ENCODE results near the gene RCHY1.
"Not testable (repeated sequence)": the region's sequence is repeated elsewhere in the genome, so short reads cannot be mapped to it uniquely, and the experiment has no call there.

The RCHY1 gene

DNA sequence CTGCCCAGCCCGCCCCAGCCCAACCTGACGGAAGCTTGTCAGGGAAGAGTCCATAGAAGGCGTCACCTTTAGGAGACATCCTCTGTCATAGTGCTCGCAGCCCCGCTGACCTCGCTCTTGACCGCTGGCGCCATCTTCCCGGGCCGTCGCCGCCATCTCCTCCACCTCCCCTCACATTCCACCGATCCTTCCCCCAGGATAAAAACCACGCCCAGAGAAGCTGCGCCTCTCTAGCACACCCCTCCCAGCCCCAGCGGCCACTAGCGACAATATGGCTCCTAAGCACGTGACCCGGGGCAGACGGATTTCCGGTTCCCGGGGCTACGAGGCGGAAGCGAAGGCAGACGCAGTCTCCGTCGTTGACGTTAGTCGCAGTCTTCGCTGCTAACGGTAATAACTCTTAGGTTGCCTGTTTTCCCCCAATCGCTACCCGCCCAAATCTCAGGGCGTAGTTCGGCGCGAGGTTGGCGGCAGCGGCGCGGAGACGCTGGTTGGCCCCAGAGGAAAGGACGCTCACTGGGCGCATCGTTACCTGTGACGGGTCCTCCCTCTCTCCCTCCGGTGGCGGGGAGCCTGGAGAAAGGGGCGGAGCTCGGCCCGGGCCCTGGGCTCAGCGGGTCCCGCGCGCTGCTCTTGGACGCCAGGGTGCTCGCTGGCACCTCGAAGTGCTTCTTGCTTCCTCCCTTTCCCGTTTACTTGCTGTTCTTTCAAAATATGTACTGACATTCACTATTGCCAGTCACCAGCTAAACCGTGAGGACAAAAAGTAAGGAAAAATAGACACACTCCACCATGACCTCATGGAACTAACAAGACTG, at the start of gene RCHY1, which contains the start of gene THAP6:
RCHY1 (minus strand) TSS at position 273 of the 818 bp plus-strand sequence; CDS start at position 156, 117 bp downstream.
THAP6 (plus strand) TSS at position 343 of the 818 bp plus-strand sequence. CDS start 980 bp downstream, outside the sequence.
- peak; percentile 97 to 99 (median 98) for DNase-seq

GRCh38 chr4:75561789-75562188, 47.6 kb upstream of the RCHY1 start:
- no peak for DNase-seq

- peak in 1 of 3 experiments; percentile 22 for DNase-seq
Observed at GRCh38 chr4:75557696-75558095, 43.5 kb upstream of the RCHY1 start.

DNA sequence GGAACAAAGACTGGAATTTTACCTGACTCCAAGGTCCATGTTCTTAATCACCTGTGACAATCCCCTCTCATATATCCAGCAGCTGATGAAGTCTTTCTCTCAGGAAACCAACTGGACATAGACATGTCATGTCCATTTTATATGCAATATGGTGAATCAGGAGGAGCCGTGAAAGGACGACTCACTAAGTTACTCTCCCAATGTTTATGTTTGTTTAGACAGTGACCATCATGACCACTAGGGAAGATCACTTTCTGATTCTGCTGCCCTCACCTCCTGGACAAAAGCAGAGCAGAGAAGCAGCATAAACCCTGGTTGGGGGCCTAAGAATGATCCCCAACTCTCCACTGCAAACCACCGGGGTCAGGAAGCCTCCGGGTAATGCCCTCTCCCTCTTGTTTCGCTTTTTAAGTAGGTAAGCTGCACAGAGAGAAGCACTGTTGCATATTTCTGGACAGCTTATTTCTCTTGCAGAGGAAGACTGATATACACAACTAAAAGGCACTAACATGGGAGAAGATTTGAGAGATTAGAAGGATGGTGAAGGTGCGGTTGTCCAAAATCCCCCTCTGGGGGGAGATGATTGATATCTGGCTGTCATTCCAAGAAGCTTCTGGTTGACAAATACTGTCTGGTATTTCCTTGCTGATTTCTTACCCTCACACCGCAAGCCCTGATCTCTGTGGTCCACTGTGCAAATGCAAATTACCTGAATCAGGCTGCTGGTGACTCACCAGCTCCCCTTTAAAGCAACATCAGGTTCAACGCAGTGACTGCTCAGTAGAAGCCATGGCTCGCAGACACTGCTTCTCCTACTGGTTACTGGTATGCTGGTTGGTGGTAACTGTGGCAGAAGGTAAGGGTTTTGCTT, 41.3 kb upstream of the RCHY1 start, which contains the start of gene ODAPH:
ODAPH (plus strand) TSS at position 773 of the 871 bp plus-strand sequence; CDS start at position 790, 17 bp downstream.
- no peak for DNase-seq

DNA sequence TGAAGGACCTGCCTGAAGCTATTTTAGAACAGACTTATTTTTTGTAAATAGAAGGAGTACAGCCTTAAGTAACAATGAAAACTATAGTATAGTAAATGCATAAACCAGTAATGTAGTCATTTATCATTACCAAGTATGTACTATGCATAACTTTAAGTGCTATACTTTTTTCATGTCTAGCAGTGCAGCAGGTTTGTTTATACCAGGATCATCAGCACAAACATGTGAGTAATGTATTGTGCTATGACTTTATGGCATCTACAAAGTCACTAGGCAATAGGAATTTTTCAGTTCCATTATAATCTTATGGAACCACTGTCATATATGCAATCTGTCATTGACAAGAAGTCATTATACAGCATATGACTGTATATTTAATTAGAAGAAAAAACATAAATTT, 38.2 kb upstream of the RCHY1 start:
- DNase-seq = no peak

- DNase-seq = no peak
Observed at GRCh38 chr4:75549019-75549418, 34.8 kb upstream of the RCHY1 start.

DNA sequence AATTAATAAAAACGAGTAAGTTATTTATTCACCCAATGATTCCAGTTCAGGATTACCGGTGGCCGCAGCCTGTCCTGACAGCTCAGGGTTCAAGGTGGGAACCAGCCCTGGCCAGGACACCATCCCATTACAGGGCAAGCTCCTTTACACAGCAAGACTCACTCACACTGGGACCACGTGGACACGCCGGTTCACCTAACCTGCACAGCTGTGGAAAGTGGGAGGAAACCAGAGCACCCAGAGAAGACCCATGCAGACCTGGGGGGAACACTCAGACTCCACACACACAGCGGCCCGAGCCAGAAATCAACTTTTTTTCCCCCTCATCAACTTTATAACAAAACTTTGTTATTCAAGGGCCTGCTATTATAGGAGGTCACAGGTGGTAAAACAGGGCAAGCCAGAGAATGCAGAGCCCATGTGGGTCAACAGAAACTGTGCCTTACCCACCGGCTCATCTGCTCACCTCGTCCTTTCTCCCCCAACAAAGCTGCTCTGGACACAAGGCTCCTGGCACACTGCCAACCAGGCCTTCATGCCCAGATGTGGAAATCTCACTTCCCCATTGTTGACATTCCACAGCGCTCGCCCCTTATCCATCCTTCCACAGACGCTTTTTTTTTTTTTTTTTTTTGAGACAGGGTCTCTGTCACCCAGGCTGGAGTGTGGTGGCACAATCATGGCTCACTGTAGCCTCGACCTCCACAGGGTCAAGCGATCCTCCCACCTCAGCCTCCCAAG, 33.6 kb upstream of the RCHY1 start:
- peak in 1 of 3 experiments; percentile 5 for DNase-seq

DNA sequence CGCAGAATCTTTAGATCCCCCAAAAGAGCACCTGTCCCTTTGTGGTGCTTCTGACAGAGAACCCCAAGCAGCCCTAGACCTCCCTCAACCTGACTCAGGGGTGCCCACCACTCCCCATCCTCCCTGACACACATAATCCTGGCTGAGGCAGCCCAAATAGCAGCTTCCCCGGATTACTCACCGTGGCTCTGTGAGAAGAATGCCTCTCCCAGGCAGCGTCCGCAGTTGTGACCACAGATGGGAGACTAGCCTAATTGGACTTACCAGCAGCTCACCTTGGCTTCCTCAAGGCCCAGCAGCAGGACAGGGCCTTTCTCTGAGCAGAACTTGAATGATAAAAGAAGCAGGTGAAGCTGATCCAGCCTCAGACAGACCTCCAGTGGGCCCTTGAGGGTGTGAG, 31.3 kb upstream of the RCHY1 start:
- no peak for DNase-seq

DNA sequence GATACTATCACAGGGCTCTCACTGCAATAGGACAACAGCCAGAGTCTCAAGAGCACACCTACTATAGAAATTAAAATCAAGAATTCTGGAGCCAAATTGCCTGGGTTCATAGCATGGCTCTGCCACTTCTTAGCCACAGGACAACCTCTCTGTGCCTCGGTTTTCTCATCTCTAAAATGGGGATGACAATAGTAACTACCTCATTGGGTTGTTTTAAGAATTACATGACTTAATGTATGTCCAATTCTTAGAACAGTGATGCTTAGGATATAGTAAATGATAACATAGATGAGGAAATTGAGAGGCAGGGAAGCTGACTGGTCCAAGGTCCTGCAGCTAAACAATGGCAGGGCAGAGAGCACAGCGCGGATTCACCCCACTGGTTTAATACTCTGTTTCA, 30.7 kb upstream of the RCHY1 start:
- DNase-seq = no peak

- DNase-seq = not testable (repeated sequence)
Observed at GRCh38 chr4:75544220-75544619, 30.0 kb upstream of the RCHY1 start.

- DNase-seq = no peak
Observed at GRCh38 chr4:75542824-75543223, 28.6 kb upstream of the RCHY1 start.

GRCh38 chr4:75537308-75537707, 23.1 kb upstream of the RCHY1 start:
- not testable (repeated sequence) for DNase-seq

- not testable (repeated sequence) for DNase-seq
Observed at GRCh38 chr4:75533926-75534325, 19.7 kb upstream of the RCHY1 start.

DNA sequence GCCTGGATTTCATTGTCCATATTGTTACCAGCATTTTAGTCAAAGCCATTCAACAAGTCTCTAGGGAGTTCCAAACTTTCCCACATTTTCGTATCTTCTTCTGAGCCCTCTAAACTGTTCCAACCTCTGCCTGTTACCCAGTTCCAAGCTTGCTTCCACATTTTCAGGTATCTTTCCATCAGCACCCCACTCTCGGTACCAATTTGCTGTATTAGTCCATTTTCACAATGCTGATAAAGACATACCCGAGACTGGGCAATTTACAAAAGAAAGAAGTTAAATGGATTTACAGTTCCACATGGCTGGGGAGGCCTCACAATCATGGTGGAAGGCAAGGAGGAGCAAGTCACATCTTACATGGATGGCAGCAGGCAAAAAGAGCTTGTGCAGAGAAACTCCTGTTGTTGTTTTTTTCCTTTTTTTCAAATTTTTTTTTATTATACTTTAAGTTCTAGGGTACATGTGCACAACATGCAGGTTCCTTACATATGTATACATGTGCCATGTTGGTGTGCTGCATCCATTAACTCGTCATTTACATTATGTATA, 19.2 kb upstream of the RCHY1 start:
- DNase-seq = not testable (repeated sequence)

GRCh38 chr4:75531536-75532143, 17.4 kb upstream of the RCHY1 start:
- not testable (repeated sequence) for DNase-seq

- DNase-seq = no peak
Observed at GRCh38 chr4:75530556-75531322, 16.5 kb upstream of the RCHY1 start.

DNA sequence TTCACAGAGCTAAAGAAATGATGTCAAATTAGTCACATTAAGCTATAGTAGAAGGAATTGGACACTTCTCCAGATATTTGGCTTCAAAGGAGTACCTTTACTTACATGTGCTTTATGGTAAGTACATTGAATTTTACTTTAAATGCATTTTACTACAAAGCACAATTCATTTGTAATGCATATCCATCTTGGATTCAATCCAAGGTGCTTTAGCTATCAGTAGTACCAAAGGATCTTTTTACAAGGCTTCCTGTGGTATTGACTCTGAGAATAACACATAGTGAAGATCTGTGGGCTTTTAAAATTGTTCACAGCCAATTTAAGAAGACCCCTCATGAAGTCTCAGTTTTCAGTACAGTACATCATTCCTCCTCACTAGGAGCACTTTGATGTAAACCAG, 13.3 kb upstream of the RCHY1 start:
- no peak for DNase-seq

- DNase-seq = no peak
Observed at GRCh38 chr4:75525910-75526309, 11.7 kb upstream of the RCHY1 start.

DNA sequence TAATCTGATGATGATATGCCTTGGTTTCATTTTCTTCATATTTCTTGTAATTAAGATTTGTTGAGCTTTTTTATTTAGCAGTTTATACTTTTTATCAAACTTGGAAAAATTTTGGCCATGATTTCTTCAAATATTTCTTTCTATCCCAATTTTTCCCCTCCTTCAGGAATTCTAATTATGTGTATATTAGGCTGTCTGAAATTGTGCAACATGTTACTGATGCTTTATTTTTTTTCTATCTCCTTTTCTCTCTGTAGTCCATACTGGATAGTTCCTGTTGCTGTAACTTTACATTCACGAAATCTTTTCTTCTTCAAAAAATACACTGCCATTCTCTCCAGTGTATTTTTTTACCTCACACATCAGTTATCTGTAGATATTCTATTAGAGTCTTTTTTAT, 10.9 kb upstream of the RCHY1 start:
- no peak for DNase-seq

GRCh38 chr4:75519452-75519851, 5.2 kb upstream of the RCHY1 start:
- DNase-seq = not testable (repeated sequence)

GRCh38 chr4:75516144-75516543, 1.9 kb upstream of the RCHY1 start:
- DNase-seq = no peak
